ENCODE results near the gene SLC9C2. TPM values are rescaled to one million over a fixed set of nuclear protein-coding genes. Genes with fewer than 3 reads are reported as not detected.

SLC9C2 gene
- total RNA-seq, 4 donors from 2014 or later = not detected

GRCh38 chr1:173509797-173510196 is 93.1 kb downstream of the SLC9C2 start:
- intact Hi-C loops (cut with DNase I; ENCODE audit: low total_unique reads) = no loop called here
- Histone ChIP-seq H3K9me3 (no peaks in the 10 kb centered on the region), H3K4me1 (peaks cover 0 to 37% (median 6%) of the 10 kb centered on the region in 4 donors), H3K27ac (no peak overlapping the region), H3K27me3 (no peaks in the 10 kb centered on the region), H3K36me3 (no peaks in the 10 kb centered on the region), H3K4me3 (no peak overlapping the region)
- no peak for DNase-seq
- 36% methylated on average over 1 of the region's 1 CpG; no CpG with 5 or more reads in 1 of the 2 donors for WGBS, 2 donors (ENCODE audit: low coverage in 1 of 2)
- in situ Hi-C loops (cut with MboI; ENCODE audit: low pct_ligation_motif_present in 1 of 4, low pct_unique_long_range_greater_than_20kb in 1 of 4, low sequenced_read_pairs in 3 of 4) = no loop called here
- TF ChIP-seq POLR2A (IDR thresholded peaks at IDR 0.05) = no peak

- in situ Hi-C loops (cut with MboI; ENCODE audit: low pct_ligation_motif_present in 1 of 4, low pct_unique_long_range_greater_than_20kb in 1 of 4, low sequenced_read_pairs in 3 of 4) = no loop called here
- no peak overlapping the region for H3K4me3 ChIP-seq
- intact Hi-C loops (cut with DNase I; ENCODE audit: low total_unique reads) = no loop called here
Measured at GRCh38 chr1:173508541-173508940, 94.3 kb downstream of the SLC9C2 start.

GRCh38 chr1:173507847-173508209 is 95.0 kb downstream of the SLC9C2 start:
- DNase-seq = no peak
- no peak for TF ChIP-seq POLR2AphosphoS5 (IDR thresholded peaks at IDR 0.05)
- TF ChIP-seq EP300 (IDR thresholded peaks at IDR 0.05; ENCODE audit: low read depth) = no peak
- TF ChIP-seq CTCF (IDR thresholded peaks at IDR 0.05) = no peak
- TF ChIP-seq POLR2A (IDR thresholded peaks at IDR 0.05) = no peak
- H3K9me3 ChIP-seq = no peaks in the 10 kb centered on the region
- WGBS, 2 donors (ENCODE audit: low coverage in 1 of 2) = 78 to 100% methylated on average over 1 to 3 of the region's 3 CpGs
- intact Hi-C loops (cut with DNase I; ENCODE audit: low total_unique reads) = no loop called here
- in situ Hi-C loops (cut with MboI; ENCODE audit: low pct_ligation_motif_present in 1 of 4, low pct_unique_long_range_greater_than_20kb in 1 of 4, low sequenced_read_pairs in 3 of 4) = no loop called here
- no peaks in the 10 kb centered on the region for H3K36me3 ChIP-seq
- no peaks in the 10 kb centered on the region for H3K27me3 ChIP-seq
- peaks cover 0 to 43% (median 6%) of the 10 kb centered on the region in 4 donors for H3K4me1 ChIP-seq
- no peak overlapping the region for H3K4me3 ChIP-seq
- H3K27ac ChIP-seq = peak overlapping the region; percentile 9 to 66 (median 54)

More at GRCh38 chr1:173508541-173508940, 94.3 kb downstream of the SLC9C2 start:
- H3K4me1 ChIP-seq = peaks cover 0 to 40% (median 6%) of the 10 kb centered on the region in 4 donors
- no peak for DNase-seq
- WGBS, 2 donors (ENCODE audit: low coverage in 1 of 2) = 88 to 100% methylated on average over 2 of the region's 2 CpGs
- TF ChIP-seq POLR2A (IDR thresholded peaks at IDR 0.05) = no peak
- TF ChIP-seq EP300 (IDR thresholded peaks at IDR 0.05; ENCODE audit: low read depth) = no peak
- H3K9me3 ChIP-seq = no peaks in the 10 kb centered on the region
- no peak overlapping the region for H3K27ac ChIP-seq
- no peaks in the 10 kb centered on the region for H3K36me3 ChIP-seq
- no peaks in the 10 kb centered on the region for H3K27me3 ChIP-seq

GRCh38 chr1:173507205-173507846 is 95.5 kb downstream of the SLC9C2 start:
- Histone ChIP-seq H3K9me3 (no peaks in the 10 kb centered on the region), H3K27me3 (no peaks in the 10 kb centered on the region), H3K27ac (peak overlapping the region; percentile 9 to 66 (median 54)), H3K4me1 (peaks cover 0 to 43% (median 6%) of the 10 kb centered on the region in 4 donors), H3K36me3 (no peaks in the 10 kb centered on the region), H3K4me3 (no peak overlapping the region)
- 79% methylated on average over 3 of the region's 3 CpGs; no CpG with 5 or more reads in 1 of the 2 donors for WGBS, 2 donors (ENCODE audit: low coverage in 1 of 2)
- TF ChIP-seq POLR2A (IDR thresholded peaks at IDR 0.05) (no peak), CTCF (IDR thresholded peaks at IDR 0.05) (no peak), EP300 (IDR thresholded peaks at IDR 0.05; ENCODE audit: low read depth) (no peak), POLR2AphosphoS5 (IDR thresholded peaks at IDR 0.05) (no peak)
- DNase-seq = no peak
- intact Hi-C loops (cut with DNase I; ENCODE audit: low total_unique reads) (no loop called here), in situ Hi-C loops (cut with MboI; ENCODE audit: low pct_ligation_motif_present in 1 of 4, low pct_unique_long_range_greater_than_20kb in 1 of 4, low sequenced_read_pairs in 3 of 4) (no loop called here)

GRCh38 chr1:173506437-173506836 is 96.4 kb downstream of the SLC9C2 start:
- whole genome bisulfite sequencing, 2 donors (ENCODE audit: low coverage in 1 of 2) = 40 to 78% methylated on average over 1 to 6 of the region's 6 CpGs
- Histone ChIP-seq H3K4me3 (no peak overlapping the region), H3K36me3 (no peaks in the 10 kb centered on the region), H3K4me1 (peaks cover 0 to 43% (median 6%) of the 10 kb centered on the region in 4 donors), H3K9me3 (no peaks in the 10 kb centered on the region), H3K27ac (peak overlapping the region in 3 of 4 donors; percentile 49 to 66 (median 58)), H3K27me3 (no peaks in the 10 kb centered on the region)
- TF ChIP-seq EP300 (IDR thresholded peaks at IDR 0.05; ENCODE audit: low read depth) (no peak), POLR2AphosphoS5 (IDR thresholded peaks at IDR 0.05) (peak in 1 of 3 donors; percentile 38), POLR2A (IDR thresholded peaks at IDR 0.05) (no peak), CTCF (IDR thresholded peaks at IDR 0.05) (peak; percentile 35 to 81 (median 57))
- intact Hi-C loops (cut with DNase I; ENCODE audit: low total_unique reads) = no loop called here
- in situ Hi-C loops (cut with MboI; ENCODE audit: low pct_ligation_motif_present in 1 of 4, low pct_unique_long_range_greater_than_20kb in 1 of 4, low sequenced_read_pairs in 3 of 4) = no loop called here
- DNase-seq = peak; percentile 82
